Chondrocyte (in vitro differentiated cells): ENCODE measurements around the gene CYTH3. TPM values are rescaled to one million over a fixed set of nuclear protein-coding genes. Genes with fewer than 3 reads are reported as not detected.
"Not testable (repeated sequence)": the region's sequence is repeated elsewhere in the genome, so short reads cannot be mapped to it uniquely, and the experiment has no call there.

Experiments
- DNase-seq: peaks from one replicate; pipeline ENCODE4 v3.0.0; 2021; ENCODE audit warnings: mixed read lengths, low spot score
- H3K27ac Mint-ChIP-seq: one replicate; pipeline ENCODE4 v1.8.0; 2021; ENCODE audit warnings: mild to moderate bottlenecking, moderate library complexity, mixed read lengths; ENCODE audit not compliant: unreplicated experiment
- H3K27me3 Mint-ChIP-seq: 2 replicates; pipeline ENCODE4 v1.8.0; 2021; ENCODE audit warnings: low read depth, mixed read lengths
- H3K36me3 Mint-ChIP-seq: 2 replicates; pipeline ENCODE4 v1.8.0; 2021; ENCODE audit warnings: low read depth, mixed read lengths
- H3K4me1 Mint-ChIP-seq: 2 replicates; pipeline ENCODE4 v1.8.0; 2021; ENCODE audit warnings: low read depth, mild to moderate bottlenecking, mixed read lengths
- H3K4me3 Mint-ChIP-seq: one replicate; pipeline ENCODE4 v1.8.0; 2021; ENCODE audit warnings: mild to moderate bottlenecking, moderate library complexity, mixed read lengths; ENCODE audit not compliant: unreplicated experiment
- H3K9me3 Mint-ChIP-seq: 2 replicates; pipeline ENCODE4 v1.8.0; 2021; ENCODE audit warnings: low read depth, mixed read lengths
- CTCF ChIP-seq: fragments of 200-600 bp; sonication (generic); IDR thresholded peaks from 2 replicates; pipeline ENCODE4 v1.5.0; 2021; ENCODE audit warnings: antibody characterized with exemption, mild to moderate bottlenecking, moderate library complexity
- total RNA-seq: library from RNA; stranded (reverse); gene quantifications from 3 replicates; pipeline ENCODE4 v1.2.1, GENCODE V29; 2021

The CYTH3 gene
- total RNA-seq, 1 donor from 2014 or later = 58.4 TPM

- Mint-ChIP-seq H3K4me1 (peaks cover 79% of the 10 kb centered on the region), H3K4me3 (no peak overlapping the region), H3K27me3 (no peaks in the 10 kb centered on the region), H3K9me3 (no peaks in the 10 kb centered on the region), H3K36me3 (no peaks in the 10 kb centered on the region), H3K27ac (peak overlapping the region; percentile 34)
- TF ChIP-seq CTCF = no peak
- no peak for DNase-seq
Observed at GRCh38 chr7:6231184-6231583, 41.2 kb downstream of the CYTH3 start.

- DNase-seq, H3K36me3 Mint-ChIP-seq, H3K4me3 Mint-ChIP-seq, H3K27me3 Mint-ChIP-seq, H3K9me3 Mint-ChIP-seq: not testable (repeated sequence)
- H3K27ac Mint-ChIP-seq = peak overlapping the region; percentile 76
- H3K4me1 Mint-ChIP-seq = peaks cover 72% of the 10 kb centered on the region
Observed at GRCh38 chr7:6229284-6229683, 43.1 kb downstream of the CYTH3 start.

GRCh38 chr7:6228361-6229229 lies 43.8 kb downstream of the CYTH3 start:
- H3K4me1 Mint-ChIP-seq = peaks cover 72% of the 10 kb centered on the region
- no peak for DNase-seq
- no peaks in the 10 kb centered on the region for H3K36me3 Mint-ChIP-seq
- TF ChIP-seq CTCF = no peak
- H3K27me3 Mint-ChIP-seq = no peaks in the 10 kb centered on the region
- H3K9me3 Mint-ChIP-seq = no peaks in the 10 kb centered on the region
- peak overlapping the region; percentile 76 for H3K27ac Mint-ChIP-seq
- H3K4me3 Mint-ChIP-seq = peak overlapping the region; percentile 16

- H3K36me3 Mint-ChIP-seq = no peaks in the 10 kb centered on the region
- peak overlapping the region; percentile 76 for H3K27ac Mint-ChIP-seq
- no peak for TF ChIP-seq CTCF
- H3K4me3 Mint-ChIP-seq = no peak overlapping the region
- no peaks in the 10 kb centered on the region for H3K27me3 Mint-ChIP-seq
- peaks cover 63% of the 10 kb centered on the region for H3K4me1 Mint-ChIP-seq
- H3K9me3 Mint-ChIP-seq = no peaks in the 10 kb centered on the region
- DNase-seq = no peak
Observed at GRCh38 chr7:6227294-6227846, 45.1 kb downstream of the CYTH3 start.

- no peaks in the 10 kb centered on the region for H3K36me3 Mint-ChIP-seq
- no peak for TF ChIP-seq CTCF
- no peak for DNase-seq
- H3K4me1 Mint-ChIP-seq = peaks cover 63% of the 10 kb centered on the region
- H3K27me3 Mint-ChIP-seq = no peaks in the 10 kb centered on the region
- no peaks in the 10 kb centered on the region for H3K9me3 Mint-ChIP-seq
- H3K27ac Mint-ChIP-seq = peak overlapping the region; percentile 76
- H3K4me3 Mint-ChIP-seq = peak overlapping the region; percentile 22
Observed at GRCh38 chr7:6226194-6226799, 46.1 kb downstream of the CYTH3 start.

GRCh38 chr7:6223411-6223810 lies 49.0 kb downstream of the CYTH3 start:
- not testable (repeated sequence) for DNase-seq, H3K36me3 Mint-ChIP-seq, H3K4me3 Mint-ChIP-seq, H3K27me3 Mint-ChIP-seq, H3K27ac Mint-ChIP-seq, H3K9me3 Mint-ChIP-seq
- peaks cover 62% of the 10 kb centered on the region for H3K4me1 Mint-ChIP-seq

GRCh38 chr7:6223010-6223409 lies 49.4 kb downstream of the CYTH3 start:
- H3K4me1 Mint-ChIP-seq = peaks cover 62% of the 10 kb centered on the region
- not testable (repeated sequence) for DNase-seq, H3K36me3 Mint-ChIP-seq, H3K27me3 Mint-ChIP-seq, H3K9me3 Mint-ChIP-seq, H3K27ac Mint-ChIP-seq, H3K4me3 Mint-ChIP-seq
